Measurements from ENCODE around the gene CERS4. TPM values are rescaled to one million over a fixed set of nuclear protein-coding genes. Genes with fewer than 3 reads are reported as not detected.

The CERS4 gene
- total and polyA plus RNA-seq, 2 donors (not counting 1 experiment from before 2014, with no cell fraction given), result 104 to 125 TPM

- no peak overlapping the region for H2AFZ ChIP-seq (ENCODE audit: insufficient read depth, low read depth, low read length, poor library complexity, severe bottlenecking)
- no peak overlapping the region for H3K4me3 ChIP-seq (ENCODE audit: control extremely low read depth in 1 of 5, extremely low read depth in 1 of 5, insufficient read depth in 1 of 5, low read depth in 2 of 5, low read length in 4 of 5)
- Mint-ChIP-seq H3K9me3 (ENCODE audit: insufficient read depth) (no peaks in the 10 kb centered on the region), H3K4me1 (peaks cover 8% of the 10 kb centered on the region), H3K27me3 (no peaks in the 10 kb centered on the region), H3K27ac (no peak overlapping the region), H3K4me3 (no peak overlapping the region)
- H3K79me2 ChIP-seq (ENCODE audit: control insufficient read depth, insufficient read depth, low read length), result peaks cover 16% of the 10 kb centered on the region
- POLR2A ChIA-PET, result interaction anchor here (0.7 to 1.0 kb wide), 2 partner anchors 68 to 99 kb away, joined by 4 to 5 read pairs; no protein-coding TSS in a partner anchor
- H3K9me3 ChIP-seq (ENCODE audit: control extremely low read depth in 1 of 3, control insufficient read depth in 2 of 3, insufficient read depth in 1 of 3, low read length in 2 of 3), result no peaks in the 10 kb centered on the region
- peak overlapping the region in 1 of 2 donors; percentile 28 for H3K27ac ChIP-seq (ENCODE audit: low read length in 2 of 2)
- H3K27me3 ChIP-seq (replicated peaks in 1 of 4; ENCODE audit: control extremely low read depth in 1 of 4, control insufficient read depth in 3 of 4, insufficient read depth in 4 of 4, low read length in 3 of 4), result no peaks in the 10 kb centered on the region
- H3K4me1 ChIP-seq (ENCODE audit: control insufficient read depth in 2 of 2, insufficient read depth in 2 of 2, low read length in 2 of 2), result peaks cover 5 to 7% of the 10 kb centered on the region in 2 donors
- 31% methylated on average over 9 of the region's 13 CpGs for WGBS (ENCODE audit: insufficient coverage)
- DNase-seq (peak; percentile 87), ATAC-seq (ENCODE audit: low read depth) (peak; percentile 95)
- H3K36me3 ChIP-seq (replicated peaks in 1 of 2; ENCODE audit: control extremely low read depth in 1 of 2, control insufficient read depth in 1 of 2, extremely low read depth in 1 of 2, insufficient read depth in 2 of 2, low read length in 1 of 2), result peaks cover 3 to 46% of the 10 kb centered on the region in 2 experiments
- CTCF ChIA-PET, result interaction anchor here (0.6 to 5.4 kb wide), 26 partner anchors 9 to 309 kb away, joined by 3 to 62 read pairs (median 4); partner anchors contain the start of gene TIMM44
- intact Hi-C loops (cut with micrococcal nuclease), result loop anchor here (1.0 to 2.0 kb wide), 4 partner anchors 60 to 309 kb away; no protein-coding TSS in a partner anchor
- no peak overlapping the region for H3K4me2 ChIP-seq (replicated peaks; ENCODE audit: low read depth, low read length, poor library complexity, severe bottlenecking)
- H4K20me1 ChIP-seq (ENCODE audit: control insufficient read depth, insufficient read depth, low read length, poor library complexity, severe bottlenecking), result peaks cover 32% of the 10 kb centered on the region
- H3K9ac ChIP-seq (ENCODE audit: low read length), result no peak overlapping the region
- TF ChIP-seq CTCF (IDR thresholded peaks at IDR 0.05) (peak; percentile 98), EZH2 (IDR thresholded peaks at IDR 0.05; ENCODE audit: borderline replicate concordance, insufficient read depth, low read depth, low read length, poor library complexity, severe bottlenecking) (no peak)
Measured at GRCh38 chr19:8252922-8253589, 43.9 kb downstream of the CERS4 start.

- no peak overlapping the region for H3K27ac ChIP-seq (ENCODE audit: low read length in 2 of 2)
- intact Hi-C loops (cut with micrococcal nuclease), result loop anchor here (1.0 to 2.0 kb wide), 4 partner anchors 61 to 309 kb away; no protein-coding TSS in a partner anchor
- peaks cover 3 to 47% of the 10 kb centered on the region in 2 experiments for H3K36me3 ChIP-seq (replicated peaks in 1 of 2; ENCODE audit: control extremely low read depth in 1 of 2, control insufficient read depth in 1 of 2, extremely low read depth in 1 of 2, insufficient read depth in 2 of 2, low read length in 1 of 2)
- WGBS (ENCODE audit: insufficient coverage), result 84% methylated on average over 8 of the region's 12 CpGs
- Mint-ChIP-seq H3K4me3 (no peak overlapping the region), H3K9me3 (ENCODE audit: insufficient read depth) (no peaks in the 10 kb centered on the region), H3K4me1 (peaks cover 5% of the 10 kb centered on the region), H3K27me3 (no peaks in the 10 kb centered on the region), H3K27ac (no peak overlapping the region)
- POLR2A ChIA-PET, result interaction anchor here (0.7 to 1.0 kb wide), 2 partner anchors 67 to 99 kb away, joined by 4 to 5 read pairs; no protein-coding TSS in a partner anchor
- H3K4me3 ChIP-seq (ENCODE audit: control extremely low read depth in 1 of 5, extremely low read depth in 1 of 5, insufficient read depth in 1 of 5, low read depth in 2 of 5, low read length in 4 of 5), result no peak overlapping the region
- H3K4me2 ChIP-seq (replicated peaks; ENCODE audit: low read depth, low read length, poor library complexity, severe bottlenecking), result no peak overlapping the region
- no peak overlapping the region for H3K9ac ChIP-seq (ENCODE audit: low read length)
- ATAC-seq (ENCODE audit: low read depth), result no peak
- H3K9me3 ChIP-seq (ENCODE audit: control extremely low read depth in 1 of 3, control insufficient read depth in 2 of 3, insufficient read depth in 1 of 3, low read length in 2 of 3), result no peaks in the 10 kb centered on the region
- peaks cover 5 to 7% of the 10 kb centered on the region in 2 donors for H3K4me1 ChIP-seq (ENCODE audit: control insufficient read depth in 2 of 2, insufficient read depth in 2 of 2, low read length in 2 of 2)
- H2AFZ ChIP-seq (ENCODE audit: insufficient read depth, low read depth, low read length, poor library complexity, severe bottlenecking), result no peak overlapping the region
- peaks cover 25% of the 10 kb centered on the region for H4K20me1 ChIP-seq (ENCODE audit: control insufficient read depth, insufficient read depth, low read length, poor library complexity, severe bottlenecking)
- TF ChIP-seq CTCF (IDR thresholded peaks at IDR 0.05), result no peak
- no peaks in the 10 kb centered on the region for H3K27me3 ChIP-seq (replicated peaks in 1 of 4; ENCODE audit: control extremely low read depth in 1 of 4, control insufficient read depth in 3 of 4, insufficient read depth in 4 of 4, low read length in 3 of 4)
- H3K79me2 ChIP-seq (ENCODE audit: control insufficient read depth, insufficient read depth, low read length), result peaks cover 10% of the 10 kb centered on the region
- CTCF ChIA-PET, result interaction anchor here (0.6 to 5.4 kb wide), 23 partner anchors 9 to 309 kb away, joined by 3 to 62 read pairs (median 4); partner anchors contain the start of gene TIMM44
- DNase-seq, result no peak
Measured at GRCh38 chr19:8253678-8254077, 44.5 kb downstream of the CERS4 start.
